ENCODE data around the gene C1orf74. TPM values are rescaled to one million over a fixed set of nuclear protein-coding genes. Genes with fewer than 3 reads are reported as not detected.

C1orf74 gene
- total RNA-seq, 2 experiments from 2014 or later: 0.63 to 0.67 TPM

- ChIA-PET POLR2A (interaction anchor here (0.5 to 11.3 kb wide), 4 partner anchors 10 to 551 kb away, joined by 3 to 245 read pairs (median 41); partner anchors contain the start of genes HHAT and TRAF3IP3), CTCF (interaction anchor here (1.2 to 1.4 kb wide), 2 partner anchors 9 to 30 kb away, joined by 3 to 4 read pairs; no protein-coding TSS in a partner anchor)
- H3K4me1 ChIP-seq (ENCODE audit: insufficient read depth, low read length): peaks cover 34% of the 10 kb centered on the region
- no peak overlapping the region for H3K4me3 ChIP-seq (ENCODE audit: low read length)
- no peak for DNase-seq
- H3K4me3 Mint-ChIP-seq: no peak overlapping the region
- no peaks in the 10 kb centered on the region for H3K27me3 ChIP-seq (ENCODE audit: control insufficient read depth in 1 of 2, insufficient read depth in 2 of 2, low read length in 2 of 2)
- peaks cover 35% of the 10 kb centered on the region for H3K4me1 Mint-ChIP-seq (ENCODE audit: low read depth)
- TF ChIP-seq CTCF (IDR thresholded peaks at IDR 0.05): no peak
- no peak for ATAC-seq (ENCODE audit: poor library complexity)
- H3K27me3 Mint-ChIP-seq: no peaks in the 10 kb centered on the region
- peak overlapping the region; percentile 57 for H3K27ac Mint-ChIP-seq
- no peak overlapping the region for H3K27ac ChIP-seq (ENCODE audit: low read depth in 1 of 2, low read length in 2 of 2)
- peaks cover 56% of the 10 kb centered on the region for H3K36me3 Mint-ChIP-seq (ENCODE audit: low read depth)
- intact Hi-C loops (cut with DNase I, micrococcal nuclease): no loop called here
- peaks cover 98% of the 10 kb centered on the region for H3K36me3 ChIP-seq (ENCODE audit: insufficient read depth, low read length)
- H3K9me3 ChIP-seq (ENCODE audit: control insufficient read depth in 1 of 2, insufficient read depth in 1 of 2, low read length in 2 of 2): no peaks in the 10 kb centered on the region
- H3K9me3 Mint-ChIP-seq: no peaks in the 10 kb centered on the region
Measured at GRCh38 chr1:209777587-209777986, 6.8 kb downstream of the C1orf74 start.

- DNase-seq (no peak), ATAC-seq (ENCODE audit: poor library complexity) (no peak)
- Mint-ChIP-seq H3K27ac (no peak overlapping the region), H3K4me3 (no peak overlapping the region), H3K36me3 (ENCODE audit: low read depth) (peaks cover 37% of the 10 kb centered on the region), H3K9me3 (no peaks in the 10 kb centered on the region), H3K4me1 (ENCODE audit: low read depth) (peaks cover 31% of the 10 kb centered on the region), H3K27me3 (no peaks in the 10 kb centered on the region)
- peaks cover 53% of the 10 kb centered on the region for H3K4me1 ChIP-seq (ENCODE audit: insufficient read depth, low read length)
- no peak overlapping the region for H3K4me3 ChIP-seq (ENCODE audit: low read length)
- ChIA-PET POLR2A (interaction anchor here (1.0 to 11.3 kb wide), 7 partner anchors 8 to 101 kb away, joined by 3 to 245 read pairs (median 9); partner anchors contain the start of genes C1orf74, G0S2 and TRAF3IP3), CTCF (interaction anchor here (1.5 kb wide), 1 partner anchor 52 kb away, joined by 4 read pairs; the partner anchor contains the start of gene UTP25)
- H3K27ac ChIP-seq (ENCODE audit: low read depth in 1 of 2, low read length in 2 of 2): peak overlapping the region in 1 of 2 donors; percentile 29
- no peaks in the 10 kb centered on the region for H3K9me3 ChIP-seq (ENCODE audit: control insufficient read depth in 1 of 2, insufficient read depth in 1 of 2, low read length in 2 of 2)
- H3K27me3 ChIP-seq (ENCODE audit: control insufficient read depth in 1 of 2, insufficient read depth in 2 of 2, low read length in 2 of 2): no peaks in the 10 kb centered on the region
- TF ChIP-seq CTCF (IDR thresholded peaks at IDR 0.05): no peak
- peaks cover 87% of the 10 kb centered on the region for H3K36me3 ChIP-seq (ENCODE audit: insufficient read depth, low read length)
- intact Hi-C loops (cut with DNase I, micrococcal nuclease): no loop called here
Measured at GRCh38 chr1:209775678-209776077, 8.7 kb downstream of the C1orf74 start.

- intact Hi-C loops (cut with DNase I, micrococcal nuclease): no loop called here
- Histone ChIP-seq H3K27me3 (ENCODE audit: control insufficient read depth in 1 of 2, insufficient read depth in 2 of 2, low read length in 2 of 2) (no peaks in the 10 kb centered on the region), H3K4me1 (ENCODE audit: insufficient read depth, low read length) (peaks cover 60% of the 10 kb centered on the region), H3K36me3 (ENCODE audit: insufficient read depth, low read length) (peaks cover 77% of the 10 kb centered on the region), H3K9me3 (ENCODE audit: control insufficient read depth in 1 of 2, insufficient read depth in 1 of 2, low read length in 2 of 2) (no peaks in the 10 kb centered on the region), H3K27ac (ENCODE audit: low read depth in 1 of 2, low read length in 2 of 2) (peak overlapping the region; percentile 29 to 43), H3K4me3 (ENCODE audit: low read length) (no peak overlapping the region)
- peaks cover 26% of the 10 kb centered on the region for H3K36me3 Mint-ChIP-seq (ENCODE audit: low read depth)
- ATAC-seq (ENCODE audit: poor library complexity) (no peak), DNase-seq (no peak)
- peak overlapping the region; percentile 4 for H3K4me3 Mint-ChIP-seq
- no peaks in the 10 kb centered on the region for H3K9me3 Mint-ChIP-seq
- POLR2A ChIA-PET: interaction anchor here (0.9 to 11.3 kb wide), 9 partner anchors 7 to 99 kb away, joined by 3 to 245 read pairs (median 7); partner anchors contain the start of genes C1orf74, G0S2 and TRAF3IP3
- CTCF ChIA-PET: interaction anchor here (1.5 to 2.7 kb wide), 3 partner anchors 10 to 53 kb away, joined by 4 to 11 read pairs (median 8); partner anchors contain the start of genes C1orf74 and UTP25
- no peaks in the 10 kb centered on the region for H3K27me3 Mint-ChIP-seq
- peaks cover 32% of the 10 kb centered on the region for H3K4me1 Mint-ChIP-seq (ENCODE audit: low read depth)
- TF ChIP-seq CTCF (IDR thresholded peaks at IDR 0.05): no peak
- no peak overlapping the region for H3K27ac Mint-ChIP-seq
Measured at GRCh38 chr1:209774592-209774991, 9.8 kb downstream of the C1orf74 start.

All from CD4-positive, alpha-beta T cell (primary cell).